SJSA1 (cell line): ENCODE data around the gene TULP4. TPM values are rescaled to one million over a fixed set of nuclear protein-coding genes. Genes with fewer than 3 reads are reported as not detected.
"Not testable (repeated sequence)": the region's sequence is repeated elsewhere in the genome, so short reads cannot be mapped to it uniquely, and the experiment has no call there.

Source experiments
- DNase-seq, 2 experiments: peaks; one replicate each; pipeline ENCODE4 v3.0.0-alpha.2; 2015 to 2020; ENCODE audit warnings: low spot score in 2 of 2, low read depth in 1 of 2
- H3K27ac ChIP-seq: fragments of 250-450 bp; sonication (Bioruptor Pico); 2 replicates; pipeline ENCODE4 v1.5.1; 2020; ENCODE audit warnings: mild to moderate bottlenecking, moderate library complexity
- H3K27me3 ChIP-seq: fragments of 250-450 bp; sonication (Bioruptor Pico); replicated peaks from 2 replicates; pipeline ENCODE4 v1.5.1; 2020; ENCODE audit warnings: mild to moderate bottlenecking, moderate library complexity
- H3K36me3 ChIP-seq: fragments of 250-450 bp; sonication (Bioruptor Pico); 2 replicates; pipeline ENCODE4 v1.5.1; 2020; ENCODE audit warnings: mild to moderate bottlenecking
- H3K4me1 ChIP-seq: fragments of 250-450 bp; sonication (Bioruptor Pico); replicated peaks from 2 replicates; pipeline ENCODE4 v1.6.1; 2021; ENCODE audit warnings: mild to moderate bottlenecking
- H3K4me3 ChIP-seq: fragments of 250-450 bp; sonication (Bioruptor Pico); 2 replicates; pipeline ENCODE4 v1.5.1; 2020; ENCODE audit warnings: mild to moderate bottlenecking
- H3K9me3 ChIP-seq: fragments of 250-450 bp; sonication (Bioruptor Pico); replicated peaks from 2 replicates; pipeline ENCODE4 v1.5.1; 2020; ENCODE audit warnings: mild to moderate bottlenecking
- total RNA-seq: library from RNA; depleted of rRNA; stranded (reverse); fragments of >200 nt; shearing (Covaris generic); gene quantifications from 2 replicates; pipeline ENCODE4 v1.2.3, GENCODE V29; 2014

The TULP4 gene
- total RNA-seq, 1 experiment from 2014 or later, result 70.1 TPM

- H3K27ac ChIP-seq, result no peak overlapping the region
- no peak overlapping the region for H3K4me3 ChIP-seq
- no peaks in the 10 kb centered on the region for H3K27me3 ChIP-seq
- DNase-seq, result no peak
- H3K9me3 ChIP-seq, result no peaks in the 10 kb centered on the region; the same call in 1 of the 2 replicates
- no peaks in the 10 kb centered on the region; the same call in 1 of the 2 replicates for H3K36me3 ChIP-seq
- peaks cover 16% of the 10 kb centered on the region for H3K4me1 ChIP-seq
Observed at GRCh38 chr6:158387036-158387435, 74.8 kb downstream of the TULP4 start.

- H3K36me3 ChIP-seq, result peaks cover 3% of the 10 kb centered on the region; the same call in 1 of the 2 replicates
- H3K9me3 ChIP-seq, result no peaks in the 10 kb centered on the region; the same call in none of the 2 replicates
- no peak overlapping the region for H3K27ac ChIP-seq
- H3K27me3 ChIP-seq, result no peaks in the 10 kb centered on the region
- H3K4me1 ChIP-seq, result peaks cover 16% of the 10 kb centered on the region
- no peak for DNase-seq
- no peak overlapping the region for H3K4me3 ChIP-seq
Observed at GRCh38 chr6:158387578-158387977, 75.3 kb downstream of the TULP4 start.

- H3K27me3 ChIP-seq, result no peaks in the 10 kb centered on the region
- no peak overlapping the region for H3K4me3 ChIP-seq
- peaks cover 16% of the 10 kb centered on the region for H3K4me1 ChIP-seq
- DNase-seq, result no peak
- H3K36me3 ChIP-seq, result peaks cover 3% of the 10 kb centered on the region
- no peaks in the 10 kb centered on the region; the same call in none of the 2 replicates for H3K9me3 ChIP-seq
- H3K27ac ChIP-seq, result no peak overlapping the region
Observed at GRCh38 chr6:158388727-158389126, 76.5 kb downstream of the TULP4 start.

- Histone ChIP-seq H3K36me3 (peaks cover 7% of the 10 kb centered on the region), H3K9me3 (no peaks in the 10 kb centered on the region; the same call in none of the 2 replicates), H3K4me3 (no peak overlapping the region), H3K4me1 (peaks cover 16% of the 10 kb centered on the region), H3K27ac (no peak overlapping the region), H3K27me3 (no peaks in the 10 kb centered on the region)
- DNase-seq, result peak in 1 of 2 experiments; percentile 7
Observed at GRCh38 chr6:158389193-158389919, 77.1 kb downstream of the TULP4 start.

GRCh38 chr6:158391276-158391675 is 79.0 kb downstream of the TULP4 start:
- Histone ChIP-seq H3K27me3 (no peaks in the 10 kb centered on the region), H3K4me3 (no peak overlapping the region), H3K4me1 (peaks cover 16% of the 10 kb centered on the region), H3K36me3 (peaks cover 7% of the 10 kb centered on the region), H3K27ac (peak overlapping the region; percentile 48), H3K9me3 (no peaks in the 10 kb centered on the region; the same call in none of the 2 replicates)
- peak in 1 of 2 experiments; percentile 65 for DNase-seq

- H3K4me3 ChIP-seq, H3K27me3 ChIP-seq, H3K36me3 ChIP-seq, H3K27ac ChIP-seq, DNase-seq, H3K9me3 ChIP-seq: not testable (repeated sequence)
- peaks cover 16% of the 10 kb centered on the region for H3K4me1 ChIP-seq
Observed at GRCh38 chr6:158391977-158392376, 79.7 kb downstream of the TULP4 start.

GRCh38 chr6:158396136-158396535 is 83.9 kb downstream of the TULP4 start:
- Histone ChIP-seq H3K27me3 (no peaks in the 10 kb centered on the region), H3K27ac (no peak overlapping the region), H3K4me1 (peaks cover 7% of the 10 kb centered on the region), H3K9me3 (no peaks in the 10 kb centered on the region; the same call in none of the 2 replicates), H3K4me3 (no peak overlapping the region), H3K36me3 (peaks cover 14% of the 10 kb centered on the region)
- DNase-seq, result no peak

- Histone ChIP-seq H3K36me3 (peaks cover 11% of the 10 kb centered on the region), H3K4me1 (no peaks in the 10 kb centered on the region), H3K9me3 (no peaks in the 10 kb centered on the region), H3K27me3 (no peaks in the 10 kb centered on the region), H3K4me3 (no peak overlapping the region), H3K27ac (no peak overlapping the region)
- no peak for DNase-seq
Observed at GRCh38 chr6:158397578-158397977, 85.3 kb downstream of the TULP4 start.

- Histone ChIP-seq H3K27me3 (no peaks in the 10 kb centered on the region), H3K4me3 (no peak overlapping the region), H3K4me1 (no peaks in the 10 kb centered on the region), H3K9me3 (no peaks in the 10 kb centered on the region), H3K27ac (no peak overlapping the region), H3K36me3 (peaks cover 11% of the 10 kb centered on the region)
- DNase-seq, result no peak
Observed at GRCh38 chr6:158398252-158399024, 86.2 kb downstream of the TULP4 start.

GRCh38 chr6:158399040-158399700 is 86.9 kb downstream of the TULP4 start:
- DNase-seq, result no peak
- H3K4me1 ChIP-seq, result no peaks in the 10 kb centered on the region
- H3K4me3 ChIP-seq, result no peak overlapping the region
- peaks cover 7% of the 10 kb centered on the region for H3K36me3 ChIP-seq
- H3K27ac ChIP-seq, result no peak overlapping the region
- no peaks in the 10 kb centered on the region for H3K9me3 ChIP-seq
- H3K27me3 ChIP-seq, result no peaks in the 10 kb centered on the region

GRCh38 chr6:158402184-158402583 is 89.9 kb downstream of the TULP4 start:
- H3K9me3 ChIP-seq, result no peaks in the 10 kb centered on the region
- H3K27ac ChIP-seq, result no peak overlapping the region

GRCh38 chr6:158405321-158405831 is 93.1 kb downstream of the TULP4 start:
- DNase-seq, result not testable (repeated sequence)

More at GRCh38 chr6:158402184-158402583, 89.9 kb downstream of the TULP4 start:
- 0 out of 2 replicates have a peak, but pooled peaks cover 4% of the 10 kb centered on the region for H3K4me1 ChIP-seq
- DNase-seq, result no peak
- H3K36me3 ChIP-seq, result peaks cover 7% of the 10 kb centered on the region; the same call in 1 of the 2 replicates
- no peak overlapping the region for H3K4me3 ChIP-seq
- no peaks in the 10 kb centered on the region for H3K27me3 ChIP-seq

GRCh38 chr6:158405933-158406332 is 93.7 kb downstream of the TULP4 start:
- no peak overlapping the region for H3K27ac ChIP-seq
- no peak overlapping the region for H3K4me3 ChIP-seq
- no peaks in the 10 kb centered on the region for H3K27me3 ChIP-seq
- no peak for DNase-seq
- no peaks in the 10 kb centered on the region for H3K9me3 ChIP-seq
- peaks cover 21% of the 10 kb centered on the region for H3K4me1 ChIP-seq
- no peaks in the 10 kb centered on the region for H3K36me3 ChIP-seq

More at GRCh38 chr6:158405321-158405831, 93.1 kb downstream of the TULP4 start:
- not testable (repeated sequence) for H3K27ac ChIP-seq, H3K4me3 ChIP-seq, H3K27me3 ChIP-seq, H3K9me3 ChIP-seq, H3K36me3 ChIP-seq
- H3K4me1 ChIP-seq, result peaks cover 21% of the 10 kb centered on the region
